Activated naive CD4-positive, alpha-beta T cell treated with anti-CD3 and anti-CD28 coated beads, Interleukin-2, amount 10 ng/mL, durations not matched to agents 7 days and 5 days (primary cell): ENCODE results near the gene CHMP2B.
"Not testable (repeated sequence)": the region's sequence is repeated elsewhere in the genome, so short reads cannot be mapped to it uniquely, and the experiment has no call there.

Experiments
- CTCF ChIA-PET: fragments of 350-600 bp; sonication (Branson Sonifier 250); formaldehyde crosslinking; loops from one replicate; lab custom pipeline; 2021; ENCODE audit warnings: antibody characterized with exemption; lab: Charles Lee
- DNase-seq: peaks from one replicate; pipeline ENCODE4 v3.0.0-alpha.2; 2020
- H3K27ac Mint-ChIP-seq: one replicate; pipeline ENCODE4 v1.8.0; 2021; ENCODE audit warnings: mild to moderate bottlenecking, moderate library complexity, mixed read lengths
- H3K27me3 Mint-ChIP-seq: one replicate; pipeline ENCODE4 v1.8.0; 2021; ENCODE audit warnings: mild to moderate bottlenecking, mixed read lengths
- H3K36me3 Mint-ChIP-seq: one replicate; pipeline ENCODE4 v1.8.0; 2021; ENCODE audit warnings: mixed read lengths
- H3K4me1 Mint-ChIP-seq: one replicate; pipeline ENCODE4 v1.8.0; 2021; ENCODE audit warnings: mixed read lengths
- H3K4me3 Mint-ChIP-seq: one replicate; pipeline ENCODE4 v1.8.0; 2021; ENCODE audit warnings: mild to moderate bottlenecking, moderate library complexity, mixed read lengths
- H3K9me3 Mint-ChIP-seq: one replicate; pipeline ENCODE4 v1.8.0; 2021; ENCODE audit warnings: mixed read lengths

The CHMP2B gene

DNA sequence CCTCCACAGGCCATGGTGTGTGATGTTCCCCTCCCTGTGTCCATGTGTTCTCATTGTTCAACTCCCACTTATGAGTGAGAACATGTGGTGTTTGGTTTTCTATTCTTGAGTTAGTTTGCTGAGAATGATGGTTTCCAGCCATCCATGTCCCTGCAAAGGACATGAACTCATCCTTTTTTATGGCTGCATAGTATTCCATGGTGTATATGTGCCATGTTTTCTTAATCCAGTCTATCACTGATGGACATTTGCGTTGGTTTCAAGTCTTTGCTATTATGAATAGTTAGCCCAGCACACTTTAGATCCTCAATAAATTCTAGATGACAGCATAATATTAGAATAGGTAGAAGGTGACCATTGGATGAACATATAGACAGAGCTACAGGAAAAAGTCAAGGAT lies 77.9 kb downstream of the CHMP2B start:
- H3K4me3 Mint-ChIP-seq, H3K36me3 Mint-ChIP-seq, H3K4me1 Mint-ChIP-seq, H3K27ac Mint-ChIP-seq, H3K27me3 Mint-ChIP-seq, DNase-seq, CTCF ChIA-PET, H3K9me3 Mint-ChIP-seq: not testable (repeated sequence)
